ENCODE results near the gene ISG20. TPM values are rescaled to one million over a fixed set of nuclear protein-coding genes. Genes with fewer than 3 reads are reported as not detected.

Gene ISG20
- polyA plus RNA-seq, 2 of the 4 experiments (the other 2 are of a cell fraction) = 7.2 to 47.4 TPM

GRCh38 chr15:88607951-88608350 is 30.9 kb upstream of the ISG20 start:
- 4% methylated on average over 1 of the region's 1 CpG for WGBS (ENCODE audit: missing lambda C conversion rate)
- ChIA-PET POLR2A (no interaction called here), CTCF (interaction anchor here (3.6 kb wide), 1 partner anchor 131 kb away, joined by 12 read pairs; no protein-coding TSS in a partner anchor)
- no peak for FAIRE-seq
- no peak for ATAC-seq
- TF ChIP-seq E2F6 (IDR thresholded peaks at IDR 0.05; ENCODE audit: borderline replicate concordance, low read depth) (no peak), HOXB5 (CRISPR knock-in tag; IDR thresholded peaks at IDR 0.05) (no peak), ZNF302 (CRISPR knock-in tag; IDR thresholded peaks at IDR 0.05) (no peak)
- H3K27ac ChIP-seq = no peak overlapping the region
- no peaks in the 10 kb centered on the region for H3K9me3 ChIP-seq
- H3K4me2 ChIP-seq = no peak overlapping the region
- DNase-seq (ENCODE audit: low read depth in 1 of 2, low spot score in 1 of 2) = no peak
- H3K4me3 ChIP-seq = no peak overlapping the region
- H3K4me1 ChIP-seq = peaks cover 21% of the 10 kb centered on the region

- ATAC-seq = no peak
- ChIA-PET POLR2A (interaction anchor here (1.7 kb wide), 1 partner anchor 141 kb away, joined by 5 read pairs; the partner anchor contains the start of genes MRPL46 and MRPS11), CTCF (interaction anchor here (1.0 to 3.6 kb wide), 3 partner anchors 9 to 131 kb away, joined by 3 to 12 read pairs (median 4); no protein-coding TSS in a partner anchor)
- no peak for TF ChIP-seq RFX5 (IDR thresholded peaks at IDR 0.05)
- TF ChIP-seq E2F6 (IDR thresholded peaks at IDR 0.05; ENCODE audit: borderline replicate concordance, low read depth) = no peak
- peak; percentile 49 for TF ChIP-seq MAFK (IDR thresholded peaks at IDR 0.05; ENCODE audit: partially characterized antibody)
- H3K4me2 ChIP-seq = no peak overlapping the region
- no peak overlapping the region for H3K27ac ChIP-seq
- WGBS (ENCODE audit: missing lambda C conversion rate) = 0% methylated on average over 4 of the region's 4 CpGs
- peaks cover 25% of the 10 kb centered on the region for H3K4me1 ChIP-seq
- FAIRE-seq = no peak
- no peaks in the 10 kb centered on the region for H3K9me3 ChIP-seq
- no peak for DNase-seq (ENCODE audit: low read depth in 1 of 2, low spot score in 1 of 2)
- no peak overlapping the region for H3K4me3 ChIP-seq
Observed at GRCh38 chr15:88608607-88609181, 30.1 kb upstream of the ISG20 start.

GRCh38 chr15:88609344-88610090 is 29.3 kb upstream of the ISG20 start:
- ChIA-PET CTCF (interaction anchor here (1.0 to 3.6 kb wide), 5 partner anchors 9 to 132 kb away, joined by 3 to 12 read pairs (median 3); no protein-coding TSS in a partner anchor), POLR2A (interaction anchor here (0.6 to 1.7 kb wide), 2 partner anchors 140 to 142 kb away, joined by 3 to 5 read pairs; partner anchors contain the start of genes MRPL46 and MRPS11)
- 35% methylated on average over 4 of the region's 4 CpGs for WGBS (ENCODE audit: missing lambda C conversion rate)
- no peaks in the 10 kb centered on the region for H3K9me3 ChIP-seq
- DNase-seq (ENCODE audit: low read depth in 1 of 2, low spot score in 1 of 2) (no peak), FAIRE-seq (no peak), ATAC-seq (no peak)
- peaks cover 25% of the 10 kb centered on the region for H3K4me1 ChIP-seq
- H3K4me3 ChIP-seq = no peak overlapping the region
- no peak overlapping the region for H3K4me2 ChIP-seq
- TF ChIP-seq EHF (CRISPR knock-in tag; IDR thresholded peaks at IDR 0.05) (no peak), RNF2 (IDR thresholded peaks at IDR 0.05; ENCODE audit: borderline replicate concordance, low read depth) (no peak), CHD2 (IDR thresholded peaks at IDR 0.05; ENCODE audit: low read length, partially characterized antibody) (no peak), HEYL (CRISPR knock-in tag; IDR thresholded peaks at IDR 0.05) (no peak), MAZ (IDR thresholded peaks at IDR 0.05; ENCODE audit: borderline replicate concordance, low read depth, low read length) (no peak), MAFK (IDR thresholded peaks at IDR 0.05; ENCODE audit: partially characterized antibody) (no peak), POLR2A (IDR thresholded peaks at IDR 0.05; ENCODE audit: low read length) (no peak), EP300 (IDR thresholded peaks at IDR 0.05) (no peak), JUNB (IDR thresholded peaks at IDR 0.05) (no peak), ZC3H11A (IDR thresholded peaks at IDR 0.05) (no peak), GATA3 (IDR thresholded peaks at IDR 0.05; ENCODE audit: borderline replicate concordance) (no peak), TP53 (CRISPR knock-in tag; IDR thresholded peaks at IDR 0.05) (no peak), POLR2AphosphoS2 (conservative IDR thresholded peaks at IDR 0.05; ENCODE audit: low read length) (no peak), E2F6 (IDR thresholded peaks at IDR 0.05; ENCODE audit: borderline replicate concordance, low read depth) (no peak), RFX5 (IDR thresholded peaks at IDR 0.05) (no peak), HOXB5 (CRISPR knock-in tag; IDR thresholded peaks at IDR 0.05) (no peak), ELK1 (IDR thresholded peaks at IDR 0.05; ENCODE audit: low read depth, low read length) (no peak), ZSCAN20 (CRISPR knock-in tag; IDR thresholded peaks at IDR 0.05) (no peak)
- TF ChIP-seq, protein P1, sequence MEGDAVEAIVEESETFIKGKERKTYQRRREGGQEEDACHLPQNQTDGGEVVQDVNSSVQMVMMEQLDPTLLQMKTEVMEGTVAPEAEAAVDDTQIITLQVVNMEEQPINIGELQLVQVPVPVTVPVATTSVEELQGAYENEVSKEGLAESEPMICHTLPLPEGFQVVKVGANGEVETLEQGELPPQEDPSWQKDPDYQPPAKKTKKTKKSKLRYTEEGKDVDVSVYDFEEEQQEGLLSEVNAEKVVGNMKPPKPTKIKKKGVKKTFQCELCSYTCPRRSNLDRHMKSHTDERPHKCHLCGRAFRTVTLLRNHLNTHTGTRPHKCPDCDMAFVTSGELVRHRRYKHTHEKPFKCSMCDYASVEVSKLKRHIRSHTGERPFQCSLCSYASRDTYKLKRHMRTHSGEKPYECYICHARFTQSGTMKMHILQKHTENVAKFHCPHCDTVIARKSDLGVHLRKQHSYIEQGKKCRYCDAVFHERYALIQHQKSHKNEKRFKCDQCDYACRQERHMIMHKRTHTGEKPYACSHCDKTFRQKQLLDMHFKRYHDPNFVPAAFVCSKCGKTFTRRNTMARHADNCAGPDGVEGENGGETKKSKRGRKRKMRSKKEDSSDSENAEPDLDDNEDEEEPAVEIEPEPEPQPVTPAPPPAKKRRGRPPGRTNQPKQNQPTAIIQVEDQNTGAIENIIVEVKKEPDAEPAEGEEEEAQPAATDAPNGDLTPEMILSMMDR (IDR thresholded peaks at IDR 0.05) = no peak
- no peak overlapping the region for H3K27ac ChIP-seq

All from A549 (cell line).